ENCODE results near the gene TMEM178B. TPM values are rescaled to one million over a fixed set of nuclear protein-coding genes. Genes with fewer than 3 reads are reported as not detected.

Gene TMEM178B
- total and polyA plus RNA-seq, 2 donors (not counting 1 experiment from before 2014, with no cell fraction given): 0.28 to 0.96 TPM

GRCh38 chr7:141128931-141129330 lies 55.1 kb downstream of the TMEM178B start:
- POLR2A ChIA-PET: no interaction called here
- H3K27me3 Mint-ChIP-seq: peaks cover 36% of the 10 kb centered on the region
- no peak overlapping the region for H3K27ac Mint-ChIP-seq

DNA sequence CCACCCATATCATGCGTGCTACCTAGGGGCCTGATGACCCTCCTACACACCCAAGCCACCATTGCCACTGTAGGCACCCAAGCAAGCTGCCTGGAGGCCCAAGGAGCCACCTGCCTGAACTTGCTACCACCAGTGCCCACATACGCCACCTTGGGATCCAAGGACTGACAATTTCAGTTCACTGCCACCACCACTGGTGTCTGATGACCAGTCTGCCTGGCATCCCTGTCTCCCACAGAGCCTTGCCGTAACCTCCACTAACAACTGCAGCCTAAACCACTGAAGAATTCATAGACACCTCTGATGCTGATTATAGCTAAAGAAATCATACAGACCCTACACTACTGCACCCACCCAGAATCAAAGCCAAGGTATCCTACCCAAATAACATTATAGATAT lies 58.8 kb downstream of the TMEM178B start:
- no peak overlapping the region for H3K27ac ChIP-seq (ENCODE audit: low read length in 2 of 2)
- ChIA-PET CTCF (no interaction called here), POLR2A (no interaction called here)
- no peak overlapping the region for H3K9ac ChIP-seq (ENCODE audit: low read length)
- H3K27me3 ChIP-seq (replicated peaks in 1 of 4; ENCODE audit: control extremely low read depth in 1 of 4, control insufficient read depth in 3 of 4, insufficient read depth in 4 of 4, low read length in 3 of 4): peaks cover 0 to 2% (median 1%) of the 10 kb centered on the region in 4 experiments
- WGBS (ENCODE audit: insufficient coverage): 100% methylated on average over 1 of the region's 3 CpGs
- H4K20me1 ChIP-seq (ENCODE audit: control insufficient read depth, insufficient read depth, low read length, poor library complexity, severe bottlenecking): no peaks in the 10 kb centered on the region
- intact Hi-C loops (cut with micrococcal nuclease): no loop called here
- no peak overlapping the region for H2AFZ ChIP-seq (ENCODE audit: insufficient read depth, low read depth, low read length, poor library complexity, severe bottlenecking)
- H3K4me2 ChIP-seq (replicated peaks; ENCODE audit: low read depth, low read length, poor library complexity, severe bottlenecking): no peak overlapping the region
- H3K36me3 ChIP-seq (replicated peaks in 1 of 2; ENCODE audit: control extremely low read depth in 1 of 2, control insufficient read depth in 1 of 2, extremely low read depth in 1 of 2, insufficient read depth in 2 of 2, low read length in 1 of 2): no peaks in the 10 kb centered on the region
- H3K4me1 ChIP-seq (ENCODE audit: control insufficient read depth in 2 of 2, insufficient read depth in 2 of 2, low read length in 2 of 2): no peaks in the 10 kb centered on the region
- ATAC-seq (ENCODE audit: low read depth) (no peak), DNase-seq (no peak)
- Mint-ChIP-seq H3K27me3 (peaks cover 26% of the 10 kb centered on the region), H3K9me3 (ENCODE audit: insufficient read depth) (peaks cover 7% of the 10 kb centered on the region), H3K4me1 (no peaks in the 10 kb centered on the region), H3K27ac (no peak overlapping the region), H3K4me3 (no peak overlapping the region)
- no peaks in the 10 kb centered on the region for H3K79me2 ChIP-seq (ENCODE audit: control insufficient read depth, insufficient read depth, low read length)
- peaks cover 0 to 6% (median 5%) of the 10 kb centered on the region in 3 donors for H3K9me3 ChIP-seq (ENCODE audit: control extremely low read depth in 1 of 3, control insufficient read depth in 2 of 3, insufficient read depth in 1 of 3, low read length in 2 of 3)
- no peak overlapping the region for H3K4me3 ChIP-seq (ENCODE audit: control extremely low read depth in 1 of 5, extremely low read depth in 1 of 5, insufficient read depth in 1 of 5, low read depth in 2 of 5, low read length in 4 of 5)
- TF ChIP-seq EZH2 (IDR thresholded peaks at IDR 0.05; ENCODE audit: borderline replicate concordance, insufficient read depth, low read depth, low read length, poor library complexity, severe bottlenecking): no peak
- TF ChIP-seq, protein P1, sequence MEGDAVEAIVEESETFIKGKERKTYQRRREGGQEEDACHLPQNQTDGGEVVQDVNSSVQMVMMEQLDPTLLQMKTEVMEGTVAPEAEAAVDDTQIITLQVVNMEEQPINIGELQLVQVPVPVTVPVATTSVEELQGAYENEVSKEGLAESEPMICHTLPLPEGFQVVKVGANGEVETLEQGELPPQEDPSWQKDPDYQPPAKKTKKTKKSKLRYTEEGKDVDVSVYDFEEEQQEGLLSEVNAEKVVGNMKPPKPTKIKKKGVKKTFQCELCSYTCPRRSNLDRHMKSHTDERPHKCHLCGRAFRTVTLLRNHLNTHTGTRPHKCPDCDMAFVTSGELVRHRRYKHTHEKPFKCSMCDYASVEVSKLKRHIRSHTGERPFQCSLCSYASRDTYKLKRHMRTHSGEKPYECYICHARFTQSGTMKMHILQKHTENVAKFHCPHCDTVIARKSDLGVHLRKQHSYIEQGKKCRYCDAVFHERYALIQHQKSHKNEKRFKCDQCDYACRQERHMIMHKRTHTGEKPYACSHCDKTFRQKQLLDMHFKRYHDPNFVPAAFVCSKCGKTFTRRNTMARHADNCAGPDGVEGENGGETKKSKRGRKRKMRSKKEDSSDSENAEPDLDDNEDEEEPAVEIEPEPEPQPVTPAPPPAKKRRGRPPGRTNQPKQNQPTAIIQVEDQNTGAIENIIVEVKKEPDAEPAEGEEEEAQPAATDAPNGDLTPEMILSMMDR (IDR thresholded peaks at IDR 0.05): no peak

More at GRCh38 chr7:141128931-141129330, 55.1 kb downstream of the TMEM178B start:
- no peak overlapping the region for H3K9ac ChIP-seq (ENCODE audit: low read length)
- peaks cover 0 to 2% (median 1%) of the 10 kb centered on the region in 4 experiments for H3K27me3 ChIP-seq (replicated peaks in 1 of 4; ENCODE audit: control extremely low read depth in 1 of 4, control insufficient read depth in 3 of 4, insufficient read depth in 4 of 4, low read length in 3 of 4)
- TF ChIP-seq, protein P1 (IDR thresholded peaks at IDR 0.05): no peak
- no peak for TF ChIP-seq EZH2 (IDR thresholded peaks at IDR 0.05; ENCODE audit: borderline replicate concordance, insufficient read depth, low read depth, low read length, poor library complexity, severe bottlenecking)
- no peak for DNase-seq
- no peak overlapping the region for H3K4me3 Mint-ChIP-seq
- H3K4me1 Mint-ChIP-seq: no peaks in the 10 kb centered on the region
- no peak overlapping the region for H3K4me2 ChIP-seq (replicated peaks; ENCODE audit: low read depth, low read length, poor library complexity, severe bottlenecking)
- 100% methylated on average over 1 of the region's 2 CpGs for WGBS (ENCODE audit: insufficient coverage)
- peaks cover 0 to 6% (median 5%) of the 10 kb centered on the region in 3 donors for H3K9me3 ChIP-seq (ENCODE audit: control extremely low read depth in 1 of 3, control insufficient read depth in 2 of 3, insufficient read depth in 1 of 3, low read length in 2 of 3)
- H3K4me3 ChIP-seq (ENCODE audit: control extremely low read depth in 1 of 5, extremely low read depth in 1 of 5, insufficient read depth in 1 of 5, low read depth in 2 of 5, low read length in 4 of 5): no peak overlapping the region
- H2AFZ ChIP-seq (ENCODE audit: insufficient read depth, low read depth, low read length, poor library complexity, severe bottlenecking): no peak overlapping the region
- H3K9me3 Mint-ChIP-seq (ENCODE audit: insufficient read depth): peaks cover 4% of the 10 kb centered on the region
- H3K27ac ChIP-seq (ENCODE audit: low read length in 2 of 2): no peak overlapping the region
- no peaks in the 10 kb centered on the region for H3K4me1 ChIP-seq (ENCODE audit: control insufficient read depth in 2 of 2, insufficient read depth in 2 of 2, low read length in 2 of 2)
- no peaks in the 10 kb centered on the region for H3K79me2 ChIP-seq (ENCODE audit: control insufficient read depth, insufficient read depth, low read length)
- no peaks in the 10 kb centered on the region for H3K36me3 ChIP-seq (replicated peaks in 1 of 2; ENCODE audit: control extremely low read depth in 1 of 2, control insufficient read depth in 1 of 2, extremely low read depth in 1 of 2, insufficient read depth in 2 of 2, low read length in 1 of 2)
- H4K20me1 ChIP-seq (ENCODE audit: control insufficient read depth, insufficient read depth, low read length, poor library complexity, severe bottlenecking): no peaks in the 10 kb centered on the region
- no peak for ATAC-seq (ENCODE audit: low read depth)
- intact Hi-C loops (cut with micrococcal nuclease): no loop called here
- CTCF ChIA-PET: no interaction called here

Data from B cell (primary cell).